H1 (cell line): ENCODE results near the gene KIF1B. TPM values are rescaled to one million over a fixed set of nuclear protein-coding genes. Genes with fewer than 3 reads are reported as not detected.

ENCODE experiments used
- CTCF ChIA-PET: fragments of 300-600 bp; sonication (Branson Sonifier 250); formaldehyde crosslinking; loops from one replicate; lab custom pipeline; 2021; ENCODE audit not compliant: partially characterized antibody; lab: Charles Lee
- POLR2A ChIA-PET: fragments of 300-600 bp; sonication (Branson Sonifier 250); formaldehyde crosslinking; loops from one replicate; lab custom pipeline; 2021; ENCODE audit warnings: inconsistent platforms; ENCODE audit not compliant: partially characterized antibody; lab: Charles Lee
- DNase-seq, 2 experiments: peaks; one replicate each; pipeline versions ENCODE4 v3.0.0 to v3.0.0-alpha.2; 2010 to 2022; ENCODE audit warnings: low spot score in 2 of 2, low read depth in 1 of 2, mixed read lengths in 1 of 2
- FAIRE-seq: peaks from 2 replicates; lab custom pipeline; 2011; peaks lifted over from hg19 to GRCh38; lab: Jason Lieb, UNC
- H2AFZ ChIP-seq: 2 replicates; pipeline ENCODE4 v1.8.1; 2012; ENCODE audit warnings: low read length, inconsistent platforms
- H2AK5ac ChIP-seq: 2 replicates; pipeline ENCODE4 v1.6.1; 2013; ENCODE audit warnings: low read depth, low read length
- H2BK120ac ChIP-seq: replicated peaks from 2 replicates; pipeline ENCODE3; 2013; ENCODE audit warnings: low read depth, low read length, inconsistent platforms
- H2BK12ac ChIP-seq: 2 replicates; pipeline ENCODE4 v1.6.1; 2013; ENCODE audit warnings: low read depth, low read length
- H2BK15ac ChIP-seq: 2 replicates; pipeline ENCODE4 v1.6.1; 2013; ENCODE audit warnings: low read length
- H2BK20ac ChIP-seq: 2 replicates; pipeline ENCODE4 v1.6.1; 2013; ENCODE audit warnings: low read length
- H2BK5ac ChIP-seq: 2 replicates; pipeline ENCODE4 v1.6.1; 2013; ENCODE audit warnings: low read depth, low read length
- H3K14ac ChIP-seq: 2 replicates; pipeline ENCODE4 v1.6.1; 2013; ENCODE audit warnings: inconsistent platforms; ENCODE audit not compliant: insufficient read length
- H3K18ac ChIP-seq: 2 replicates; pipeline ENCODE4 v1.6.1; 2013; ENCODE audit warnings: low read length; ENCODE audit errors: extremely low read depth
- H3K23ac ChIP-seq: 2 replicates; pipeline ENCODE4 v1.6.1; 2013; ENCODE audit warnings: inconsistent platforms; ENCODE audit not compliant: insufficient read length
- H3K23me2 ChIP-seq: 2 replicates; pipeline ENCODE4 v1.6.1; 2013; ENCODE audit warnings: low read depth, low read length
- H3K27ac ChIP-seq: 2 replicates; pipeline ENCODE4 v1.6.1; 2011; ENCODE audit warnings: low read depth, low read length, inconsistent platforms
- H3K27me3 ChIP-seq, 4 experiments: replicated peaks in 1 of 4; 1 replicate in 1 of 4; 2 replicates in 3 of 4; pipeline versions ENCODE4 v1.6.1 to v1.8.1; 2011 to 2013; ENCODE audit warnings: low read length in 3 of 4, mild to moderate bottlenecking in 3 of 4, inconsistent platforms in 2 of 4, mixed read lengths in 2 of 4, moderate library complexity in 1 of 4; ENCODE audit not compliant: control insufficient read depth in 3 of 4, insufficient read depth in 3 of 4; ENCODE audit errors: extremely low read depth in 1 of 4
- H3K36me3 ChIP-seq, 4 experiments: 2 replicates each; pipeline versions ENCODE4 v1.6.1 to v1.8.1; 2011 to 2013; ENCODE audit warnings: mild to moderate bottlenecking in 4 of 4, low read length in 3 of 4, moderate library complexity in 2 of 4, control low read depth in 1 of 4, inconsistent platforms in 1 of 4; ENCODE audit not compliant: insufficient read depth in 4 of 4, control insufficient read depth in 2 of 4
- H3K4ac ChIP-seq: replicated peaks from 2 replicates; pipeline ENCODE3; 2013; ENCODE audit warnings: low read length, low read depth, mixed read lengths, inconsistent platforms; ENCODE audit not compliant: insufficient read length
- H3K4me1 ChIP-seq, 4 experiments: replicated peaks in 1 of 4; 1 replicate in 1 of 4; 2 replicates in 3 of 4; pipeline versions ENCODE4 v1.6.1 to v1.8.1; 2011 to 2013; ENCODE audit warnings: low read length in 3 of 4, inconsistent platforms in 2 of 4, mixed read lengths in 1 of 4; ENCODE audit not compliant: insufficient read depth in 4 of 4, control insufficient read depth in 3 of 4
- H3K4me2 ChIP-seq, 2 experiments: 2 replicates each; pipeline versions ENCODE4 v1.6.1 to v1.8.1; 2011 to 2013; ENCODE audit warnings: low read depth in 2 of 2, low read length in 2 of 2, control low read depth in 1 of 2, inconsistent platforms in 1 of 2, mild to moderate bottlenecking in 1 of 2; ENCODE audit not compliant: insufficient read depth in 1 of 2
- H3K4me3 ChIP-seq, 4 experiments: fragments of 200-600, 300-600 bp in 1 of 4; sonication (generic), shearing (Covaris generic), sonication (Bioruptor Twin) in 1 of 4; 2 replicates each; pipeline versions ENCODE4 v1.5.1 to v1.8.1; 2011 to 2016; ENCODE audit warnings: low read length in 4 of 4, low read depth in 3 of 4, control low read depth in 2 of 4, inconsistent platforms in 2 of 4, mild to moderate bottlenecking in 2 of 4, mixed read lengths in 1 of 4, moderate library complexity in 1 of 4; ENCODE audit not compliant: insufficient read depth in 2 of 4; ENCODE audit errors: extremely low read depth in 1 of 4
- H3K56ac ChIP-seq: replicated peaks from 2 replicates; pipeline ENCODE3; 2013; ENCODE audit warnings: low read depth, mild to moderate bottlenecking, mixed read lengths, low read length, inconsistent platforms; ENCODE audit not compliant: insufficient read length
- H3K79me1 ChIP-seq: 2 replicates; pipeline ENCODE4 v1.6.1; 2013; ENCODE audit warnings: low read depth, low read length, control low read depth
- H3K79me2 ChIP-seq, 2 experiments: 2 replicates each; pipeline versions ENCODE4 v1.6.1 to v1.8.1; 2012 to 2013; ENCODE audit warnings: low read length in 2 of 2, mild to moderate bottlenecking in 2 of 2, inconsistent platforms in 1 of 2; ENCODE audit not compliant: insufficient read depth in 2 of 2, control insufficient read depth in 1 of 2
- H3K9ac ChIP-seq, 4 experiments: replicated peaks in 1 of 4; 1 replicate in 1 of 4; 2 replicates in 3 of 4; pipeline versions ENCODE4 v1.6.1 to v1.8.1; 2011 to 2013; ENCODE audit warnings: low read depth in 3 of 4, low read length in 3 of 4, control low read depth in 2 of 4, mild to moderate bottlenecking in 2 of 4, moderate library complexity in 2 of 4, inconsistent platforms in 1 of 4; ENCODE audit errors: extremely low read depth in 1 of 4
- H3K9me3 ChIP-seq, 2 experiments: 2 replicates each; pipeline versions ENCODE4 v1.6.1 to v1.8.1; 2012 to 2013; ENCODE audit warnings: mild to moderate bottlenecking in 2 of 2, moderate library complexity in 2 of 2, control low read depth in 1 of 2, inconsistent platforms in 1 of 2, low read depth in 1 of 2, low read length in 1 of 2, mixed read lengths in 1 of 2; ENCODE audit not compliant: insufficient read depth in 2 of 2
- H4K20me1 ChIP-seq, 2 experiments: replicated peaks in 1 of 2; 2 replicates each; pipeline versions ENCODE3 to v1.8.1; 2011 to 2013; ENCODE audit warnings: inconsistent platforms in 2 of 2, low read length in 2 of 2, mild to moderate bottlenecking in 1 of 2; ENCODE audit not compliant: insufficient read depth in 2 of 2, control insufficient read depth in 1 of 2
- H4K5ac ChIP-seq: 2 replicates; pipeline ENCODE4 v1.6.1; 2013; ENCODE audit warnings: low read length, low read depth, mixed read lengths, inconsistent platforms; ENCODE audit not compliant: insufficient read length
- H4K8ac ChIP-seq: 2 replicates; pipeline ENCODE4 v1.8.0; 2013; ENCODE audit warnings: mild to moderate bottlenecking, moderate library complexity, low read length, inconsistent platforms; ENCODE audit not compliant: insufficient read depth; ENCODE audit errors: extremely low read depth
- H4K91ac ChIP-seq: replicated peaks from 2 replicates; pipeline ENCODE3; 2013; ENCODE audit warnings: low read length, mixed read lengths, inconsistent platforms; ENCODE audit not compliant: insufficient read length
- FOSL1 ChIP-seq: IDR thresholded peaks from 2 replicates; pipeline ENCODE4 v1.6.1; 2011; ENCODE audit warnings: mild to moderate bottlenecking, low read depth, low read length, moderate library complexity; ENCODE audit not compliant: insufficient read depth
- GABPA ChIP-seq: IDR thresholded peaks from 2 replicates; pipeline ENCODE4 v1.6.1; 2011; ENCODE audit warnings: mild to moderate bottlenecking, low read length, moderate library complexity, borderline replicate concordance; ENCODE audit not compliant: insufficient read depth
- HDAC2 ChIP-seq, 2 experiments: fragments of 300-600 bp in 1 of 2; sonication (generic) in 1 of 2; IDR thresholded peaks; 2 replicates each; pipeline ENCODE4 v1.6.1; 2011 to 2012; ENCODE audit warnings: low read depth in 2 of 2, low read length in 2 of 2, mild to moderate bottlenecking in 2 of 2, moderate library complexity in 2 of 2, borderline replicate concordance in 1 of 2, inconsistent platforms in 1 of 2
- HDAC6 ChIP-seq: IDR thresholded peaks from one replicate; pipeline ENCODE4 v1.7.1; 2012; ENCODE audit warnings: low read depth, mild to moderate bottlenecking, inconsistent platforms, low read length, moderate library complexity
- JUN ChIP-seq: IDR thresholded peaks from 2 replicates; pipeline ENCODE4 v1.6.1; 2011; ENCODE audit warnings: low read depth, mild to moderate bottlenecking, improper control_type of control experiment, low read length
- KDM4A ChIP-seq: IDR thresholded peaks from one replicate; pipeline ENCODE4 v1.7.1; 2012; ENCODE audit warnings: low read depth, mild to moderate bottlenecking, moderate library complexity, low read length, inconsistent platforms; ENCODE audit not compliant: severe bottlenecking
- MAFK ChIP-seq: IDR thresholded peaks from 2 replicates; pipeline ENCODE4 v1.6.1; 2012; ENCODE audit warnings: low read depth, mild to moderate bottlenecking, improper control_type of control experiment, low read length
- NANOG ChIP-seq: IDR thresholded peaks from 2 replicates; pipeline ENCODE4 v1.6.1; 2011; ENCODE audit warnings: low read length, low read depth, mild to moderate bottlenecking, inconsistent platforms; ENCODE audit not compliant: insufficient read depth, poor library complexity, severe bottlenecking
- RNF2 ChIP-seq: fragments of 200-900, 300-1000 bp; sonication (generic); IDR thresholded peaks from 2 replicates; pipeline ENCODE4 v1.7.1; 2016; ENCODE audit warnings: borderline replicate concordance, low read depth, mild to moderate bottlenecking, antibody characterized with exemption, low read length; ENCODE audit not compliant: poor library complexity, severe bottlenecking; ENCODE audit errors: missing control alignments
- SAP30 ChIP-seq: fragments of 300-600 bp; sonication (generic); IDR thresholded peaks from 2 replicates; pipeline ENCODE4 v1.7.1; 2012; ENCODE audit warnings: low read length, moderate library complexity, mild to moderate bottlenecking, inconsistent platforms; ENCODE audit not compliant: insufficient read depth, insufficient replicate concordance
- SP4 ChIP-seq: IDR thresholded peaks from 2 replicates; pipeline ENCODE4 v1.6.1; 2012; ENCODE audit warnings: low read length, inconsistent platforms
- WGBS, 2 experiments: shearing (Covaris generic) in 1 of 2; methylation state at CpG; one replicate each; pipeline versions ENCODE4 v1.1.6 to v1.1.7; 2013 to 2015; ENCODE audit warnings: low lambda C conversion rate in 2 of 2, mixed read lengths in 2 of 2, inconsistent platforms in 1 of 2, low coverage in 1 of 2, missing lambda C conversion rate in 1 of 2; ENCODE audit not compliant: insufficient replicate concordance in 2 of 2, insufficient coverage in 1 of 2, insufficient read length in 1 of 2; ENCODE audit errors: extremely low coverage in 1 of 2, missing lambda C conversion rate in 1 of 2; 5-methylcytosine and 5-hydroxymethylcytosine counted together
- polyA plus RNA-seq, 7 experiments: library from polyadenylated mRNA; depleted of rRNA in 3 of 7; stranded (reverse) in 5 of 7; unstranded in 2 of 7; fragments of >200 nt in 5 of 7; fragments of 200-250 nt in 2 of 7; gene quantifications; 1 replicate in 5 of 7; 2 replicates in 1 of 7; 4 replicates in 1 of 7; pipeline versions ENCODE4 v1.2.1 to v1.2.3, GENCODE V29; 2011 to 2013; ENCODE audit warnings: missing spikeins in 2 of 7, mixed read lengths in 2 of 7
- total RNA-seq: library from RNA; stranded (reverse); fragmentation: NEBNext Ultra II Directional; extraction: Animal tissue kit (Norgen Biotek cat#: 25700); gene quantifications from 2 replicates; pipeline ENCODE4 v1.2.1, GENCODE V29; 2021
- TF ChIP-seq, protein P1 (sequence below): IDR thresholded peaks from 2 replicates; pipeline ENCODE4 v1.6.1; 2012; ENCODE audit warnings: inconsistent platforms

KIF1B gene
- total and polyA plus RNA-seq, 2 of the 8 experiments (the other 6 are each of a cell fraction or from before 2014, with no cell fraction given): 39.1 to 74.2 TPM

DNA sequence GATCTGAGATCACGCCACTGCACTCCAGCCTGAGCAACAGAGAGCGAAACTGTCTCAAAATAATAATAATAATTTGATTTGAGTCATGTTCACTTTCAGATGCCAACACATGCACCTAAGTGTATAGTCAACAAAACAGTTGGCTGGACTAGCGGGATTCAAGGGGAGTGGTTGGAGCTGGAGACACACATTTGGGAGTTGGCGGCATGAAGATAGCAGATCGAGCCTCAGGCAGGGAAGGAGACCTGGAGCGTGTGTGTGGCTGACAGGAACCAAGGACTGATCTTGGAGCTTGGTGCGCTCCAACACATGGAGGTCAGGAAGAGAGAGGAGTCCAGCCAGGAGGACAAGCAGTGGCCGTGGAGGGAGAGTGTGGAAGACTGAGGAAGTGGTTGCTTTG is 173.8 kb downstream of the KIF1B start:
- Histone ChIP-seq H3K27ac (no peak overlapping the region), H3K23ac (no peak overlapping the region), H2BK15ac (no peak overlapping the region), H3K4me3 (no peak overlapping the region), H3K14ac (no peak overlapping the region), H3K9ac (no peak overlapping the region), H2BK5ac (no peak overlapping the region), H4K8ac (no peak overlapping the region), H3K79me2 (no peaks in the 10 kb centered on the region), H2AK5ac (no peak overlapping the region), H3K79me1 (no peaks in the 10 kb centered on the region; the same call in none of the 2 replicates), H2BK120ac (no peak overlapping the region), H2BK20ac (no peak overlapping the region), H2BK12ac (no peak overlapping the region), H3K27me3 (no peaks in the 10 kb centered on the region), H3K9me3 (no peaks in the 10 kb centered on the region), H3K4me1 (peaks cover 0 to 5% (median 0%) of the 10 kb centered on the region in 4 experiments; a peak in 3 of 7 replicates), H4K20me1 (no peaks in the 10 kb centered on the region), H3K23me2 (no peaks in the 10 kb centered on the region), H4K91ac (no peak overlapping the region), H4K5ac (no peak overlapping the region), H2AFZ (no peak overlapping the region), H3K18ac (no peak overlapping the region), H3K4ac (no peak overlapping the region), H3K56ac (no peak overlapping the region), H3K36me3 (peaks cover 0 to 6% (median 2%) of the 10 kb centered on the region in 4 experiments; a peak in 3 of 8 replicates), H3K4me2 (no peak overlapping the region)
- no peak for FAIRE-seq
- DNase-seq: no peak
- 92% methylated on average over 8 of the region's 8 CpGs; no CpG with 5 or more reads in 1 of the 2 experiments for WGBS, 2 experiments
- ChIA-PET CTCF (interaction anchor here (1.5 to 4.7 kb wide), 2 partner anchors 7 to 46 kb away, joined by 3 to 26 read pairs; partner anchors contain the start of gene CENPS), POLR2A (interaction anchor here (1.4 to 8.2 kb wide), 3 partner anchors 10 to 38 kb away, joined by 3 to 72 read pairs (median 3); partner anchors contain the start of gene PGD)
- no peak for TF ChIP-seq JUN
- no peak for TF ChIP-seq FOSL1
- no peak for TF ChIP-seq SP4
- no peak for TF ChIP-seq KDM4A
- no peak for TF ChIP-seq MAFK
- TF ChIP-seq HDAC6: no peak
- TF ChIP-seq, protein P1, sequence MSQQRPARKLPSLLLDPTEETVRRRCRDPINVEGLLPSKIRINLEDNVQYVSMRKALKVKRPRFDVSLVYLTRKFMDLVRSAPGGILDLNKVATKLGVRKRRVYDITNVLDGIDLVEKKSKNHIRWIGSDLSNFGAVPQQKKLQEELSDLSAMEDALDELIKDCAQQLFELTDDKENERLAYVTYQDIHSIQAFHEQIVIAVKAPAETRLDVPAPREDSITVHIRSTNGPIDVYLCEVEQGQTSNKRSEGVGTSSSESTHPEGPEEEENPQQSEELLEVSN: no peak
- no peak for TF ChIP-seq SAP30
- no peak for TF ChIP-seq GABPA
- TF ChIP-seq RNF2: no peak
- no peak for TF ChIP-seq HDAC2 (IDR thresholded peaks at IDR 0.05; ENCODE audit: borderline replicate concordance in 1 of 2, low read depth in 2 of 2, low read length in 2 of 2)
- TF ChIP-seq NANOG: no peak
